ENCODE measurements around the gene CACNA1I. TPM values are rescaled to one million over a fixed set of nuclear protein-coding genes. Genes with fewer than 3 reads are reported as not detected.

The CACNA1I gene
- total RNA-seq, 4 donors from 2014 or later: under 0.01 to 0.39 (median 0.33) TPM; not detected in 1

- no peaks in the 10 kb centered on the region for H3K36me3 ChIP-seq
- no peak overlapping the region for H3K4me3 ChIP-seq
- intact Hi-C loops (cut with DNase I): no loop called here
- 87% methylated on average over 9 of the region's 9 CpGs for WGBS
- H3K27ac ChIP-seq (replicated peaks in 1 of 4): no peak overlapping the region
- TF ChIP-seq EP300 (IDR thresholded peaks at IDR 0.05): no peak
- TF ChIP-seq, protein P1, sequence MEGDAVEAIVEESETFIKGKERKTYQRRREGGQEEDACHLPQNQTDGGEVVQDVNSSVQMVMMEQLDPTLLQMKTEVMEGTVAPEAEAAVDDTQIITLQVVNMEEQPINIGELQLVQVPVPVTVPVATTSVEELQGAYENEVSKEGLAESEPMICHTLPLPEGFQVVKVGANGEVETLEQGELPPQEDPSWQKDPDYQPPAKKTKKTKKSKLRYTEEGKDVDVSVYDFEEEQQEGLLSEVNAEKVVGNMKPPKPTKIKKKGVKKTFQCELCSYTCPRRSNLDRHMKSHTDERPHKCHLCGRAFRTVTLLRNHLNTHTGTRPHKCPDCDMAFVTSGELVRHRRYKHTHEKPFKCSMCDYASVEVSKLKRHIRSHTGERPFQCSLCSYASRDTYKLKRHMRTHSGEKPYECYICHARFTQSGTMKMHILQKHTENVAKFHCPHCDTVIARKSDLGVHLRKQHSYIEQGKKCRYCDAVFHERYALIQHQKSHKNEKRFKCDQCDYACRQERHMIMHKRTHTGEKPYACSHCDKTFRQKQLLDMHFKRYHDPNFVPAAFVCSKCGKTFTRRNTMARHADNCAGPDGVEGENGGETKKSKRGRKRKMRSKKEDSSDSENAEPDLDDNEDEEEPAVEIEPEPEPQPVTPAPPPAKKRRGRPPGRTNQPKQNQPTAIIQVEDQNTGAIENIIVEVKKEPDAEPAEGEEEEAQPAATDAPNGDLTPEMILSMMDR (IDR thresholded peaks at IDR 0.05): no peak
- TF ChIP-seq POLR2A (IDR thresholded peaks at IDR 0.05; ENCODE audit: low read depth): no peak
- TF ChIP-seq POLR2AphosphoS5 (IDR thresholded peaks at IDR 0.05): no peak
- no peak for DNase-seq (ENCODE audit: extremely low spot score)
- peaks cover 0 to 61% (median 0%) of the 10 kb centered on the region in 4 donors for H3K27me3 ChIP-seq
- no peaks in the 10 kb centered on the region for H3K9me3 ChIP-seq
- H3K4me1 ChIP-seq: no peaks in the 10 kb centered on the region
Observed at GRCh38 chr22:39724857-39725256, 154.3 kb downstream of the CACNA1I start.

GRCh38 chr22:39725351-39726035 is 154.9 kb downstream of the CACNA1I start:
- 87% methylated on average over 9 of the region's 9 CpGs for WGBS
- H3K27me3 ChIP-seq: peaks cover 0 to 59% (median 0%) of the 10 kb centered on the region in 4 donors

GRCh38 chr22:39727541-39727940 is 157.0 kb downstream of the CACNA1I start:
- Histone ChIP-seq H3K36me3 (no peaks in the 10 kb centered on the region), H3K4me1 (no peaks in the 10 kb centered on the region), H3K4me3 (no peak overlapping the region), H3K9me3 (no peaks in the 10 kb centered on the region), H3K27ac (replicated peaks in 1 of 4) (no peak overlapping the region), H3K27me3 (peaks cover 0 to 72% (median 0%) of the 10 kb centered on the region in 4 donors)
- no peak for TF ChIP-seq EP300 (IDR thresholded peaks at IDR 0.05)
- 64% methylated on average over 15 of the region's 15 CpGs for WGBS
- no peak for DNase-seq (ENCODE audit: extremely low spot score)
- intact Hi-C loops (cut with DNase I): no loop called here

More at GRCh38 chr22:39725351-39726035, 154.9 kb downstream of the CACNA1I start:
- Histone ChIP-seq H3K4me1 (no peaks in the 10 kb centered on the region), H3K36me3 (no peaks in the 10 kb centered on the region), H3K27ac (replicated peaks in 1 of 4) (no peak overlapping the region), H3K9me3 (no peaks in the 10 kb centered on the region), H3K4me3 (no peak overlapping the region)
- no peak for TF ChIP-seq POLR2A (IDR thresholded peaks at IDR 0.05; ENCODE audit: low read depth)
- TF ChIP-seq, protein P1 (IDR thresholded peaks at IDR 0.05): no peak
- TF ChIP-seq EP300 (IDR thresholded peaks at IDR 0.05): no peak
- no peak for TF ChIP-seq POLR2AphosphoS5 (IDR thresholded peaks at IDR 0.05)
- intact Hi-C loops (cut with DNase I): no loop called here
- no peak for DNase-seq (ENCODE audit: extremely low spot score)

DNA sequence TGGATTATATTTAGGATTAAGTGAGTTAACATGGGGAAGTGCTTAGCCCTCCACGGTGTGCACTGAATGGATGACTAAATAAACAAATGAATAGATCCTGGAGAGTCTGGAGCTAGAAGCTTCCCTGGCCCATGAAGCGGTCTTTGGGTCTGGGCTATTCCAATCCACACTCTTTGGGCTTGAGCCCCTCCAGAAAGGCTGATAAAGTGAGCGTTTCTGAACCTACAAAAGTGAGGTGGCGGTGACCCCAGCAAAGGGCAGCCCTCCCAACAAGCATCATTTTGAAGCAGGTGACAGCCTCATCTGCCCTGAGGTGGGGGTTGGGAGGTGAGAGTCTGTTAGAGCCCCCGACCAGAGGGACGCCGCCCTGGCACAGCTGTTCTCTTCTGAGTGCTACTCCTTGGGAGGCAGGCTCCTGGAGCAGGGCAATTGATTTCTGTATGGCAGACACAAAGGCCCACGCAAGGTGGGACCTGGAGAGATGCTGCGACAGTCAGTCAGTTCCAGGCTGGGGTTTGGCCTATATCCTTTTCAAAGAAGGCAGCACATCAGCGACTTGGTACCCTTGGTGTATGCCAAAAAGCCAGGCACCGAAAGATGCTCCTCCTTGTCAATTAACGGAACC is 157.8 kb downstream of the CACNA1I start:
- TF ChIP-seq, protein P1 (IDR thresholded peaks at IDR 0.05): no peak
- TF ChIP-seq POLR2AphosphoS5 (IDR thresholded peaks at IDR 0.05) (no peak), EP300 (IDR thresholded peaks at IDR 0.05) (no peak), POLR2A (IDR thresholded peaks at IDR 0.05; ENCODE audit: low read depth) (no peak)
- WGBS: 79% methylated on average over 12 of the region's 12 CpGs
- Histone ChIP-seq H3K36me3 (no peaks in the 10 kb centered on the region), H3K27me3 (peaks cover 0 to 73% (median 0%) of the 10 kb centered on the region in 4 donors), H3K9me3 (no peaks in the 10 kb centered on the region), H3K27ac (replicated peaks in 1 of 4) (no peak overlapping the region), H3K4me1 (no peaks in the 10 kb centered on the region), H3K4me3 (no peak overlapping the region)
- intact Hi-C loops (cut with DNase I): no loop called here
- no peak for DNase-seq (ENCODE audit: extremely low spot score)

DNA sequence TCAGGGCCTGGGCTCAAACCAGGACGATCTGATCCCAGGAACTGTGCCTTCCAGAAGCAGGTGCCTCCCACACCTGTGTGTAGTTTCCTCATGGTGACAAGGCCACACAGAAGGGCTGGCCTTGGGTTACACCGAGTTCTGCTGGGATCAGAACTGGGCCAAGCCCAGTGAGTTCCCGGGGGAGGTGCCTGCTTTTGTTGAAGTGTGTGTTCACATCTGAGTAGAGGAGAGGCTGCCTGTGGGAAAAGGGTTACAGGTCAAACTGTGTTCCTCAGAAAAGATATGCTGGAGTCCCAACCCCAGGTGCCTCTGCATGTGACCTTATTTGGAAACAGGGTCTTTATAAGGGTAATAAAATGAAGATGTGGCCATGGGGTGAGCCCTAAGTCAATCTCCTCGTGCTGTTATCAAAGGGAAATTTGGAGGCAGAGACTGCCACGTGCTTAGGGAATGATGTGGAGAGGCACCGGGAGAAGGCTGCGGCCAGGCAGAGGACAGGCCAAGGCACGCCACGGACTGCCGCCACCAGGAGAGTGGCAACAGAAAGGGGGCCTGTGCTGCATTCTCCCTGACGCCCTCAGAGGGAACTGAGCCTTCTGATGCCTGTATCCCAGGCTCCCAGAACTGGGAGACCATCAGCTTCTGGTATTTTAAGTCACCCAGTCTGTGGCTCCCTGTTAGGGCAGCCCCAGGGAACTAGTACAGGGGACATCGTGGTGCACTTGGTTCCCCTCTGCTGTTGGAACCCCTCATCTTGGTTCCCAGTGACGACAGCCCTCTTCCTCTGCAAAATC is 158.8 kb downstream of the CACNA1I start:
- Histone ChIP-seq H3K36me3 (no peaks in the 10 kb centered on the region), H3K27me3 (peaks cover 0 to 71% (median 0%) of the 10 kb centered on the region in 4 donors), H3K4me3 (no peak overlapping the region), H3K9me3 (no peaks in the 10 kb centered on the region), H3K4me1 (no peaks in the 10 kb centered on the region), H3K27ac (replicated peaks in 1 of 4) (no peak overlapping the region)
- DNase-seq (ENCODE audit: extremely low spot score): no peak
- TF ChIP-seq POLR2AphosphoS5 (IDR thresholded peaks at IDR 0.05) (no peak), EP300 (IDR thresholded peaks at IDR 0.05) (no peak), POLR2A (IDR thresholded peaks at IDR 0.05; ENCODE audit: low read depth) (no peak)
- TF ChIP-seq, protein P1 (IDR thresholded peaks at IDR 0.05): no peak
- 84% methylated on average over 13 of the region's 13 CpGs for WGBS
- intact Hi-C loops (cut with DNase I): no loop called here

Data from esophagus muscularis mucosa (tissue), 4 donors.